GM23338 (cell line): ENCODE data around the gene C11orf71. TPM values are rescaled to one million over a fixed set of nuclear protein-coding genes. Genes with fewer than 3 reads are reported as not detected.

Experiments
- ATAC-seq: fragments of 200-7000 bp; cut with Tn5 transposase; 3 replicates; pipeline ENCODE4 v1.9.1; 2020
- DNase-seq: peaks from one replicate; pipeline ENCODE4 v3.0.0-alpha.2; 2015; ENCODE audit warnings: low spot score
- H2AFZ ChIP-seq: fragments of 200-600 bp; sonication (generic); 2 replicates; pipeline ENCODE4 v1.8.0; 2016; ENCODE audit warnings: antibody characterized with exemption, mild to moderate bottlenecking, moderate library complexity
- H3F3A ChIP-seq: fragments of 200-600 bp; sonication (generic); replicated peaks from 2 replicates; pipeline ENCODE4 v1.8.0; 2017; ENCODE audit warnings: antibody characterized with exemption, mixed run types, low read depth
- H3K27ac ChIP-seq: fragments of 200-600 bp; sonication (generic); 2 replicates; pipeline ENCODE4 v1.6.1; 2016; ENCODE audit warnings: low read depth
- H3K27me3 ChIP-seq: fragments of 200-600 bp; sonication (generic); 2 replicates; pipeline ENCODE4 v1.8.0; 2016; ENCODE audit warnings: mild to moderate bottlenecking, mixed run types, moderate library complexity; ENCODE audit not compliant: insufficient read depth
- H3K36me3 ChIP-seq: fragments of 200-600 bp; sonication (generic); 2 replicates; pipeline ENCODE4 v1.8.0; 2016; ENCODE audit warnings: mild to moderate bottlenecking; ENCODE audit not compliant: insufficient read depth
- H3K4me1 ChIP-seq: fragments of 200-600 bp; sonication (generic); 2 replicates; pipeline ENCODE4 v1.8.0; 2016; ENCODE audit warnings: mild to moderate bottlenecking, moderate library complexity; ENCODE audit not compliant: insufficient read depth
- H3K4me2 ChIP-seq: fragments of 200-600 bp; sonication (generic); 2 replicates; pipeline ENCODE4 v1.7.1; 2017; ENCODE audit warnings: mixed run types
- H3K4me3 ChIP-seq: fragments of 200-600 bp; sonication (generic); 2 replicates; pipeline ENCODE4 v1.6.1; 2016; ENCODE audit warnings: mixed run types
- H3K79me2 ChIP-seq: fragments of 200-600 bp; sonication (generic); replicated peaks from 2 replicates; pipeline ENCODE4 v1.8.0; 2017; ENCODE audit warnings: mild to moderate bottlenecking; ENCODE audit not compliant: insufficient read depth
- H3K9me2 ChIP-seq: fragments of 200-600 bp; sonication (generic); 2 replicates; pipeline ENCODE4 v1.8.0; 2017; ENCODE audit not compliant: insufficient read depth
- H4K20me1 ChIP-seq: fragments of 200-600 bp; sonication (generic); replicated peaks from 2 replicates; pipeline ENCODE4 v1.8.0; 2017; ENCODE audit warnings: mild to moderate bottlenecking; ENCODE audit not compliant: insufficient read depth
- H3K27ac Mint-ChIP-seq: 2 replicates; pipeline ENCODE4 v1.8.0; 2020; ENCODE audit warnings: inconsistent platforms, mild to moderate bottlenecking, moderate library complexity, mixed read lengths
- H3K27me3 Mint-ChIP-seq: 3 replicates; pipeline ENCODE4 v1.8.0; 2022; ENCODE audit warnings: low read depth, mild to moderate bottlenecking, moderate library complexity, mixed read lengths, inconsistent platforms; ENCODE audit not compliant: insufficient read depth, poor library complexity
- H3K36me3 Mint-ChIP-seq: 3 replicates; pipeline ENCODE4 v1.8.0; 2021; ENCODE audit warnings: low read depth, mild to moderate bottlenecking, inconsistent platforms, moderate library complexity, mixed read lengths
- H3K4me1 Mint-ChIP-seq: 3 replicates; pipeline ENCODE4 v1.8.0; 2020; ENCODE audit warnings: mild to moderate bottlenecking, inconsistent platforms, mixed read lengths
- H3K4me3 Mint-ChIP-seq: 3 replicates; pipeline ENCODE4 v1.8.0; 2021; ENCODE audit warnings: moderate library complexity, mild to moderate bottlenecking, inconsistent platforms, mixed read lengths
- H3K9me3 Mint-ChIP-seq: 3 replicates; pipeline ENCODE4 v1.8.0; 2020; ENCODE audit warnings: moderate library complexity, mild to moderate bottlenecking, inconsistent platforms, mixed read lengths
- CREB1 ChIP-seq: fragments of 250-450 bp; sonication (Bioruptor Pico); IDR thresholded peaks from 2 replicates; pipeline ENCODE4 v1.5.0; 2020; ENCODE audit warnings: low read depth, mild to moderate bottlenecking, moderate library complexity
- CTCF ChIP-seq, 2 experiments: fragments of 200-600 bp in 1 of 2; sonication (generic) in 1 of 2; conservative IDR thresholded peaks; 2 replicates each; pipeline versions ENCODE4 v1.5.1 to v1.6.1; 2016 to 2017; ENCODE audit warnings: antibody characterized with exemption in 2 of 2, low read depth in 2 of 2, mild to moderate bottlenecking in 2 of 2, moderate library complexity in 1 of 2
- ETS1 ChIP-seq: IDR thresholded peaks from 2 replicates; pipeline ENCODE4 v1.6.1; 2016; ENCODE audit warnings: antibody characterized with exemption
- EZH2 ChIP-seq: fragments of 200-600 bp; sonication (generic); IDR thresholded peaks from one replicate; pipeline ENCODE4 v1.8.0; 2017; ENCODE audit warnings: antibody characterized with exemption, mild to moderate bottlenecking, low read depth; ENCODE audit not compliant: unreplicated experiment
- EZH2phosphoT487 ChIP-seq: fragments of 200-600 bp; sonication (generic); IDR thresholded peaks from one replicate; pipeline ENCODE4 v1.8.1; 2018; ENCODE audit warnings: antibody characterized with exemption; ENCODE audit not compliant: unreplicated experiment
- JUNB ChIP-seq: IDR thresholded peaks from one replicate; pipeline ENCODE4 v1.6.1; 2016; ENCODE audit warnings: antibody characterized with exemption; ENCODE audit not compliant: unreplicated experiment
- NANOG ChIP-seq: IDR thresholded peaks from 2 replicates; pipeline ENCODE4 v1.6.1; 2016; ENCODE audit warnings: antibody characterized with exemption, borderline replicate concordance
- POLR2AphosphoS5 ChIP-seq: IDR thresholded peaks from 2 replicates; pipeline ENCODE4 v1.6.1; 2016; ENCODE audit warnings: antibody characterized with exemption, low read depth
- REST ChIP-seq: IDR thresholded peaks from one replicate; pipeline ENCODE4 v1.6.1; 2018; ENCODE audit warnings: antibody characterized with exemption; ENCODE audit not compliant: unreplicated experiment
- STAT1 ChIP-seq: IDR thresholded peaks from one replicate; pipeline ENCODE4 v1.6.1; 2016; ENCODE audit warnings: antibody characterized with exemption; ENCODE audit not compliant: unreplicated experiment
- ZNF114 ChIP-seq: fragments of 250-450 bp; sonication (Bioruptor Pico); IDR thresholded peaks from 2 replicates; pipeline ENCODE4 v1.5.0; 2020; ENCODE audit warnings: mild to moderate bottlenecking, moderate library complexity
- ZNF331 ChIP-seq: fragments of 250-450 bp; sonication (Bioruptor Pico); IDR thresholded peaks from 2 replicates; pipeline ENCODE4 v1.5.0; 2020; ENCODE audit warnings: low read depth, mild to moderate bottlenecking, moderate library complexity
- ZNF462 ChIP-seq: fragments of 250-450 bp; sonication (Bioruptor Pico); IDR thresholded peaks from 2 replicates; pipeline ENCODE4 v1.5.0; 2020; ENCODE audit warnings: mild to moderate bottlenecking, moderate library complexity
- polyA plus RNA-seq: library from polyadenylated mRNA; unstranded; fragments of >200 nt; fragmentation: Nextera tagmentation; extraction: Ambion mirVana; gene quantifications from 2 replicates; pipeline ENCODE4 v1.2.1, GENCODE V29; 2016
- total RNA-seq: library from RNA; depleted of rRNA; stranded (reverse); fragments of >200 nt; shearing (Covaris generic); gene quantifications from 2 replicates; pipeline ENCODE4 v1.2.3, GENCODE V29; 2014

Gene C11orf71
- total and polyA plus RNA-seq, 2 experiments from 2014 or later: 5.8 to 8.7 TPM

GRCh38 chr11:114438303-114438702 lies 38.0 kb upstream of the C11orf71 start:
- Histone ChIP-seq H4K20me1 (peaks cover 14% of the 10 kb centered on the region), H3K4me2 (peak overlapping the region; percentile 87), H3K9me2 (no peaks in the 10 kb centered on the region), H3K4me1 (peaks cover 27% of the 10 kb centered on the region), H3K36me3 (no peaks in the 10 kb centered on the region), H2AFZ (no peak overlapping the region), H3K27me3 (no peaks in the 10 kb centered on the region), H3K4me3 (peak overlapping the region; percentile 72), H3F3A (peaks cover 5% of the 10 kb centered on the region; the same call in 1 of the 2 replicates), H3K79me2 (peaks cover 40% of the 10 kb centered on the region), H3K27ac (peak overlapping the region; percentile 91)
- no peaks in the 10 kb centered on the region; the same call in 2 of the 3 replicates for H3K9me3 Mint-ChIP-seq
- H3K4me1 Mint-ChIP-seq: peaks cover 42% of the 10 kb centered on the region
- ATAC-seq (peak; percentile 48), DNase-seq (peak; percentile 80)
- no peaks in the 10 kb centered on the region for H3K27me3 Mint-ChIP-seq
- TF ChIP-seq EZH2: no peak
- no peak for TF ChIP-seq ETS1
- no peak for TF ChIP-seq ZNF114 (CRISPR knock-in tag)
- TF ChIP-seq CREB1 (CRISPR knock-in tag): no peak
- TF ChIP-seq ZNF462 (CRISPR knock-in tag): no peak
- no peak for TF ChIP-seq NANOG
- TF ChIP-seq POLR2AphosphoS5: no peak
- TF ChIP-seq ZNF331 (CRISPR knock-in tag): no peak
- TF ChIP-seq EZH2phosphoT487: no peak
- TF ChIP-seq STAT1: no peak
- TF ChIP-seq CTCF (conservative IDR thresholded peaks at IDR 0.05; ENCODE audit: low read depth in 2 of 2): no peak
- no peak for TF ChIP-seq JUNB
- TF ChIP-seq REST: no peak
- H3K4me3 Mint-ChIP-seq: peak overlapping the region; percentile 99
- H3K36me3 Mint-ChIP-seq: peaks cover 16% of the 10 kb centered on the region; the same call in 2 of the 3 replicates
- peak overlapping the region; percentile 97 for H3K27ac Mint-ChIP-seq
